H9 (cell line): Measurements from ENCODE around the gene ANO10. TPM values are rescaled to one million over a fixed set of nuclear protein-coding genes. Genes with fewer than 3 reads are reported as not detected.
"Not testable (repeated sequence)": the region's sequence is repeated elsewhere in the genome, so short reads cannot be mapped to it uniquely, and the experiment has no call there.

Experiments
- DNase-seq: peaks from one replicate; pipeline ENCODE4 v3.0.0-alpha.2; 2017
- H2AFZ ChIP-seq: one replicate; pipeline ENCODE4 v1.6.1; 2013; ENCODE audit warnings: mild to moderate bottlenecking, low read length, control low read depth, moderate library complexity
- H2AK5ac ChIP-seq: 2 replicates; pipeline ENCODE4 v1.6.1; 2013; ENCODE audit warnings: low read length, control low read depth, mixed read lengths; ENCODE audit not compliant: insufficient read length
- H2BK120ac ChIP-seq: one replicate; pipeline ENCODE4 v1.6.1; 2013; ENCODE audit warnings: low read depth, mild to moderate bottlenecking, low read length, control low read depth, inconsistent platforms; ENCODE audit not compliant: poor library complexity, severe bottlenecking
- H2BK12ac ChIP-seq: 2 replicates; pipeline ENCODE4 v1.6.1; 2013; ENCODE audit warnings: low read length, control low read depth, mixed read lengths, low read depth; ENCODE audit not compliant: insufficient read length
- H2BK15ac ChIP-seq: 2 replicates; pipeline ENCODE4 v1.6.1; 2013; ENCODE audit warnings: low read depth, low read length, control low read depth
- H2BK20ac ChIP-seq: one replicate; pipeline ENCODE4 v1.6.1; 2013; ENCODE audit warnings: low read depth, mild to moderate bottlenecking, low read length, control low read depth, inconsistent platforms; ENCODE audit not compliant: poor library complexity, severe bottlenecking
- H2BK5ac ChIP-seq: 2 replicates; pipeline ENCODE4 v1.6.1; 2013; ENCODE audit warnings: low read length, control low read depth, mixed read lengths; ENCODE audit not compliant: insufficient read length
- H3K14ac ChIP-seq: 2 replicates; pipeline ENCODE4 v1.6.1; 2013; ENCODE audit warnings: low read length, control low read depth; ENCODE audit not compliant: insufficient read depth
- H3K18ac ChIP-seq: 2 replicates; pipeline ENCODE4 v1.6.1; 2013; ENCODE audit warnings: low read depth, mild to moderate bottlenecking, mixed read lengths, low read length, control low read depth; ENCODE audit not compliant: insufficient read length
- H3K23ac ChIP-seq: 2 replicates; pipeline ENCODE4 v1.6.1; 2013; ENCODE audit warnings: low read length, control low read depth, mixed read lengths, low read depth; ENCODE audit not compliant: insufficient read length
- H3K23me2 ChIP-seq: 2 replicates; pipeline ENCODE4 v1.6.1; 2013; ENCODE audit warnings: low read depth, mild to moderate bottlenecking, mixed read lengths, low read length, control low read depth; ENCODE audit not compliant: insufficient read length, poor library complexity, severe bottlenecking
- H3K27ac ChIP-seq: 2 replicates; pipeline ENCODE4 v1.5.1; 2013; ENCODE audit warnings: low read length, control low read depth, mixed read lengths, low read depth; ENCODE audit not compliant: insufficient read length
- H3K27me3 ChIP-seq: 2 replicates; pipeline ENCODE4 v1.6.1; 2013; ENCODE audit warnings: low read length, control low read depth, inconsistent platforms; ENCODE audit not compliant: insufficient read depth
- H3K4ac ChIP-seq: 2 replicates; pipeline ENCODE4 v1.6.1; 2013; ENCODE audit warnings: low read depth, mild to moderate bottlenecking, control low read depth, inconsistent platforms, low read length, moderate library complexity
- H3K4me1 ChIP-seq: 2 replicates; pipeline ENCODE4 v1.6.1; 2013; ENCODE audit warnings: low read length, control low read depth, inconsistent platforms; ENCODE audit not compliant: insufficient read depth
- H3K4me2 ChIP-seq: 2 replicates; pipeline ENCODE4 v1.6.1; 2013; ENCODE audit warnings: low read length, control low read depth, mixed read lengths; ENCODE audit not compliant: insufficient read length, insufficient read depth
- H3K56ac ChIP-seq: 2 replicates; pipeline ENCODE4 v1.6.1; 2013; ENCODE audit warnings: low read depth, mild to moderate bottlenecking, mixed read lengths, low read length, control low read depth; ENCODE audit not compliant: insufficient read length
- H3K79me1 ChIP-seq: 2 replicates; pipeline ENCODE4 v1.6.1; 2013; ENCODE audit warnings: low read depth, mild to moderate bottlenecking, moderate library complexity, low read length, control low read depth, inconsistent platforms; ENCODE audit not compliant: insufficient read depth, poor library complexity, severe bottlenecking
- H3K79me2 ChIP-seq: 2 replicates; pipeline ENCODE4 v1.6.1; 2013; ENCODE audit warnings: low read length, control low read depth, inconsistent platforms; ENCODE audit not compliant: insufficient read depth
- H3K9ac ChIP-seq: 2 replicates; pipeline ENCODE4 v1.6.1; 2013; ENCODE audit warnings: low read length, control low read depth, mixed read lengths; ENCODE audit not compliant: insufficient read length; ENCODE audit errors: extremely low read depth
- H3K9me3 ChIP-seq: one replicate; pipeline ENCODE4 v1.6.1; 2013; ENCODE audit warnings: low read depth, low read length, inconsistent platforms; ENCODE audit not compliant: control insufficient read depth
- H3T11ph ChIP-seq: one replicate; pipeline ENCODE4 v1.6.1; 2013; ENCODE audit warnings: mild to moderate bottlenecking, low read length, control low read depth, inconsistent platforms
- H4K20me1 ChIP-seq: one replicate; pipeline ENCODE4 v1.6.1; 2013; ENCODE audit not compliant: control insufficient read depth, insufficient read length, insufficient read depth
- H4K5ac ChIP-seq: 2 replicates; pipeline ENCODE4 v1.6.1; 2013; ENCODE audit warnings: low read depth, mild to moderate bottlenecking, mixed read lengths, low read length, control low read depth; ENCODE audit not compliant: insufficient read length
- H4K8ac ChIP-seq: replicated peaks from 2 replicates; pipeline ENCODE4 v1.6.1; 2013; ENCODE audit warnings: low read length, control low read depth, mixed read lengths, low read depth; ENCODE audit not compliant: insufficient read length
- H4K91ac ChIP-seq: 2 replicates; pipeline ENCODE4 v1.6.1; 2013; ENCODE audit warnings: low read depth, mild to moderate bottlenecking, moderate library complexity, mixed read lengths, low read length, control low read depth; ENCODE audit not compliant: insufficient read length
- H3K27ac Mint-ChIP-seq, 3 experiments: 2 replicates in 2 of 3; 3 replicates in 1 of 3; pipeline ENCODE4 v1.8.0; 2020 to 2021; ENCODE audit warnings: mixed read lengths in 3 of 3, mild to moderate bottlenecking in 1 of 3, moderate library complexity in 1 of 3
- H3K27me3 Mint-ChIP-seq: 2 replicates; pipeline ENCODE4 v1.8.0; 2021; ENCODE audit warnings: low read depth, mild to moderate bottlenecking, moderate library complexity, mixed read lengths
- H3K36me3 Mint-ChIP-seq, 3 experiments: 2 replicates in 2 of 3; 3 replicates in 1 of 3; pipeline ENCODE4 v1.8.0; 2020 to 2021; ENCODE audit warnings: low read depth in 3 of 3, mixed read lengths in 3 of 3; ENCODE audit not compliant: insufficient read depth in 1 of 3
- H3K4me1 Mint-ChIP-seq, 2 experiments: 2 replicates each; pipeline ENCODE4 v1.8.0; 2020; ENCODE audit warnings: mixed read lengths in 2 of 2
- H3K4me3 Mint-ChIP-seq, 2 experiments: 2 replicates in 1 of 2; 3 replicates in 1 of 2; pipeline ENCODE4 v1.8.0; 2020 to 2021; ENCODE audit warnings: mild to moderate bottlenecking in 2 of 2, mixed read lengths in 2 of 2, moderate library complexity in 1 of 2
- H3K9me3 Mint-ChIP-seq, 2 experiments: 2 replicates in 1 of 2; 3 replicates in 1 of 2; pipeline ENCODE4 v1.8.0; 2020; ENCODE audit warnings: mild to moderate bottlenecking in 2 of 2, mixed read lengths in 2 of 2, moderate library complexity in 1 of 2
- CTCF ChIP-seq: fragments of 200-600 bp; sonication (generic); conservative IDR thresholded peaks from 3 replicates; pipeline ENCODE4 v1.8.0; 2021; ENCODE audit warnings: antibody characterized with exemption, mild to moderate bottlenecking
- WGBS: extraction: QIAGEN DNeasy Blood & Tissue Kit; methylation state at CpG from one replicate; pipeline ENCODE4 v1.1.7; 2013; ENCODE audit warnings: missing lambda C conversion rate, low lambda C conversion rate, mixed read lengths; ENCODE audit not compliant: insufficient read length; ENCODE audit errors: extremely low coverage; 5-methylcytosine and 5-hydroxymethylcytosine counted together
- total RNA-seq: library from RNA; stranded (reverse); gene quantifications from 2 replicates; pipeline ENCODE4 v1.2.1, GENCODE V29; 2021

Gene ANO10
- total RNA-seq, 1 experiment from 2014 or later: 38.7 TPM

- not testable (repeated sequence) for H2BK120ac ChIP-seq, H3K4ac ChIP-seq, H3K79me1 ChIP-seq, H3K4me1 ChIP-seq, H3K4me2 ChIP-seq, H3K27me3 ChIP-seq, H3K23ac ChIP-seq, H3K79me2 ChIP-seq, H3K23me2 ChIP-seq, H4K5ac ChIP-seq, H4K91ac ChIP-seq, H3K36me3 Mint-ChIP-seq, DNase-seq, H3K9me3 ChIP-seq, H2BK5ac ChIP-seq, H3K9ac ChIP-seq, H3K56ac ChIP-seq, H3K18ac ChIP-seq, H3K14ac ChIP-seq, H3T11ph ChIP-seq, H2BK15ac ChIP-seq, H3K27me3 Mint-ChIP-seq, H3K27ac ChIP-seq, H2BK12ac ChIP-seq, H4K8ac ChIP-seq, H3K27ac Mint-ChIP-seq, H2BK20ac ChIP-seq, H2AK5ac ChIP-seq, H3K4me3 Mint-ChIP-seq, H2AFZ ChIP-seq, H4K20me1 ChIP-seq, H3K9me3 Mint-ChIP-seq
- TF ChIP-seq CTCF: peak; percentile 75
- WGBS: no CpG with 5 or more reads among the region's 3 CpGs
- peaks cover 13 to 14% of the 10 kb centered on the region in 2 experiments for H3K4me1 Mint-ChIP-seq
Measured at GRCh38 chr3:43544277-43544676, 77.5 kb downstream of the ANO10 start.
